ENCODE measurements around the gene ALG14. TPM values are rescaled to one million over a fixed set of nuclear protein-coding genes. Genes with fewer than 3 reads are reported as not detected.

The ALG14 gene
- total RNA-seq (2.7 and 4.1 TPM in 2 replicates), polyA plus RNA-seq (8.2 and 10.3 TPM in 2 replicates)

- H3K27ac ChIP-seq = peak within 1 kb of the TSS; percentile 74
- no peaks in the 10 kb centered on the region for H3K27me3 ChIP-seq
These were observed at the start of gene ALG14 for GRCh38 chr1:95072532-95073419. TSS of gene ALG14 (minus strand) at chr1:95072951. CDS start at chr1:95072898, 53 bp downstream.

GRCh38 chr1:95122151-95122697 lies 49.5 kb upstream of the ALG14 start:
- Histone ChIP-seq H3K4me1 (ENCODE audit: low read depth) (peaks cover 26% of the 10 kb centered on the region), H3K9me3 (ENCODE audit: low read depth) (no peaks in the 10 kb centered on the region), H3K27ac (no peak overlapping the region), H3K27me3 (no peaks in the 10 kb centered on the region), H3K36me3 (no peaks in the 10 kb centered on the region), H3K4me3 (no peak overlapping the region)
- DNase-seq (ENCODE audit: low read depth in 1 of 2, low spot score in 1 of 2) = no peak
- TF ChIP-seq CTCF (IDR thresholded peaks at IDR 0.05; ENCODE audit: low read depth, low read length) = no peak

More at GRCh38 chr1:95072532-95073419, at the start of gene ALG14:
- TF ChIP-seq CTCF (IDR thresholded peaks at IDR 0.05; ENCODE audit: low read depth, low read length) = no peak
- Histone ChIP-seq H3K4me1 (ENCODE audit: low read depth) (no peaks in the 10 kb centered on the region), H3K9me3 (ENCODE audit: low read depth) (no peaks in the 10 kb centered on the region), H3K4me3 (peak within 1 kb of the TSS; percentile 74), H3K36me3 (no peaks in the 10 kb centered on the region)
- peak; percentile 95 to 97 for DNase-seq (ENCODE audit: low read depth in 1 of 2, low spot score in 1 of 2)

- H3K36me3 ChIP-seq = no peaks in the 10 kb centered on the region
These were observed 46.5 kb upstream of the ALG14 start for GRCh38 chr1:95119273-95119672.

GRCh38 chr1:95118710-95119109 lies 46.0 kb upstream of the ALG14 start:
- Histone ChIP-seq H3K27ac (peak overlapping the region; percentile 29), H3K27me3 (no peaks in the 10 kb centered on the region), H3K9me3 (ENCODE audit: low read depth) (no peaks in the 10 kb centered on the region), H3K4me1 (ENCODE audit: low read depth) (peaks cover 26% of the 10 kb centered on the region), H3K36me3 (no peaks in the 10 kb centered on the region), H3K4me3 (peak overlapping the region; percentile 98)
- no peak for TF ChIP-seq CTCF (IDR thresholded peaks at IDR 0.05; ENCODE audit: low read depth, low read length)
- DNase-seq (ENCODE audit: low read depth in 1 of 2, low spot score in 1 of 2) = no peak

More at GRCh38 chr1:95119273-95119672, 46.5 kb upstream of the ALG14 start:
- Histone ChIP-seq H3K4me1 (ENCODE audit: low read depth) (peaks cover 26% of the 10 kb centered on the region), H3K27me3 (no peaks in the 10 kb centered on the region), H3K4me3 (peak overlapping the region; percentile 98), H3K27ac (peak overlapping the region; percentile 29), H3K9me3 (ENCODE audit: low read depth) (no peaks in the 10 kb centered on the region)
- DNase-seq (ENCODE audit: low read depth in 1 of 2, low spot score in 1 of 2) = peak in 1 of 2 donors; percentile 4
- TF ChIP-seq CTCF (IDR thresholded peaks at IDR 0.05; ENCODE audit: low read depth, low read length) = no peak

- Histone ChIP-seq H3K4me3 (peak overlapping the region; percentile 98), H3K9me3 (ENCODE audit: low read depth) (no peaks in the 10 kb centered on the region), H3K4me1 (ENCODE audit: low read depth) (peaks cover 26% of the 10 kb centered on the region), H3K36me3 (no peaks in the 10 kb centered on the region), H3K27me3 (no peaks in the 10 kb centered on the region), H3K27ac (peak overlapping the region; percentile 93)
- DNase-seq (ENCODE audit: low read depth in 1 of 2, low spot score in 1 of 2) = peak in 1 of 2 donors; percentile 78
- no peak for TF ChIP-seq CTCF (IDR thresholded peaks at IDR 0.05; ENCODE audit: low read depth, low read length)
These were observed 45.3 kb upstream of the ALG14 start for GRCh38 chr1:95118067-95118499.

Data from cardiac muscle cell (in vitro differentiated cells and primary cell).